NCI-H345 treated with DMSO at 0.1 percent for 48 hours (cell line): ENCODE measurements around the gene LLCFC1.

ENCODE experiments used
- DNase-seq: peaks from one replicate; lab custom pipeline; 2025; ENCODE audit not compliant: unreplicated experiment; lab: John Stamatoyannopoulos, UW

Gene LLCFC1

GRCh38 chr7:142940966-142941535, 1.8 kb downstream of the LLCFC1 start:
- no peak for DNase-seq

DNA sequence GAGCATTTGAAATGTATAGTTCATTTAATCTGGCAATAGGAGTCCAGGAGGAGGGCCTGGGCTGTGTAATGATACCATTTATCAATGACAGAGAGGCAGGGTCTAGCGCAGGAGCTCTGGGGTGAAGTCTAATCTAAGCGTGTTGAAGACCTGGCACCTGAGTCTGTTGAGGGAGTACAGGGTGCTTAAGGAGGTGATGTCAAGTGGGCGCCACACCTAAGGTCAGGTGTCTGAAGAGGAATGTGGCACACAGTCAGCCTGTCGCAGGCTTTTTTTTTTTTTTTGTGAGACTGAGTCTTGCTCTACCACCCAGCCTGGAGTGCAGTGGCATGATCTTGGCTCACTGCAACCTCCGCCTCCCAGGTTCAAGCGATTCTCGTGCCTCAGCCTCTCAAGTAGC, 2.3 kb downstream of the LLCFC1 start:
- DNase-seq, result no peak

DNA sequence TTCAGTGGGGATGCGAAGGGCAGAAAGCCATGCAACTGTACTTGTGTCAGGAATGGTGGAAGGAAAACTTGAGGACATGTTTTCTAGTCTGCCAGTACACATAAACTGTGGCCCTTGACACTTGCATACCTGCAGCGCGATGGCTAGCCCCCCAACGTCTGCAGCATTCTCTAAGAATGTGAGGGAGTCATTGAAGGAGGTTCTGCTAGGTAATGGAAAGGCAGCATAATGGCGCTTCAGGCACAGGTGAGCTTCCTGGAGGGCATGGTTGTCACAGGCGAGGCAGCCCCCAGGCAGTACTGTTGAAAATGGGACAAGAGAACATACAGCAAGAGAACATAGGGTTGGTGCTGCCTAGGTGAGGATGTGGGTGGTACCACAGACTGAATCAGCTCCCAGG, 3.5 kb downstream of the LLCFC1 start:
- DNase-seq, result no peak

DNA sequence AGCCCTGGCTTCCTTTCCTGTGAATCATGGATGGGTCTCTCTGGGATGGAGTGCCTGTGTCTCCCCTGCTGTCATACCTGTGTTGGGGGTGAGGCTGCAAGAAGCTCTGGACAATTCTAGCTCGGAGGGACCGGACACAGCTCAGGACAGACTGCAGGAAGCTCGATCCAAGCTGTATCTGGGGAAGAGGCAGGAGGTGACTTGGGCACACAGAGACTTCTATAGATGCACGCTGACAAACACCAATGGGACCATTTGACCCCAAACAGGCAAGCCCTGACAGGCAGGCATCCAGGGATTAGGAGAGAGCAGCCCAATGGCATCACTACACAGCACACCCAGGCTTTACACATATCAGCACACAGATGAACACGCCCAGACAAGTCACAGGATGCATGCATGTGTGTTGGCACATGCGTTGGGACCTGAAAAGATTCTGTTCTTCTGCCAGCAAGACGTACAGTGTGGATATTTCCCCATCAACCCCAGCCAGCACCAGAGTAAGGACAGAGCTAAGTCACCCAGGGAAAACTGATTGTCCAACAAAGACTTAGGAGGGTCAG, 4.5 kb downstream of the LLCFC1 start:
- no peak for DNase-seq

DNA sequence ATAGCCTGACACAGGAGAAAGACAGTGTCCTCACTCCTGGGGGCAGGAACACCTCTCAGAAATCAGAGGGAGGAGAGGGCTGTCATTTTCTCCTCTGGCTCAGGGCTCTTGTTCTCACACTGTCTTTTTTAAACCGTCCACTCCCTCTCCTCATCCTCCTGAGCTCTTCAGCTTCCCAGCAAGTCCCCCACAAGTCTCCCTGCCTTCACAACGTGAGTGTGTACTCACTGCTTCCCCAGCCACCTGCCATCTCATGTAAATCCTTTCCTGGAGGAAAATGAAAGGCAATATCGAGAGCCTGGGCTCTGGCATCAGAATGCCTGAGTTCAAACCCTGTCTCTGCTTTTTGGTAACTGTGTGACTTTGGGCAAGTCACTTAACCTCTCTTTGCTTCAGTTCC, 5.7 kb downstream of the LLCFC1 start:
- no peak for DNase-seq

GRCh38 chr7:142948603-142949002, 9.3 kb downstream of the LLCFC1 start:
- DNase-seq, result no peak

DNA sequence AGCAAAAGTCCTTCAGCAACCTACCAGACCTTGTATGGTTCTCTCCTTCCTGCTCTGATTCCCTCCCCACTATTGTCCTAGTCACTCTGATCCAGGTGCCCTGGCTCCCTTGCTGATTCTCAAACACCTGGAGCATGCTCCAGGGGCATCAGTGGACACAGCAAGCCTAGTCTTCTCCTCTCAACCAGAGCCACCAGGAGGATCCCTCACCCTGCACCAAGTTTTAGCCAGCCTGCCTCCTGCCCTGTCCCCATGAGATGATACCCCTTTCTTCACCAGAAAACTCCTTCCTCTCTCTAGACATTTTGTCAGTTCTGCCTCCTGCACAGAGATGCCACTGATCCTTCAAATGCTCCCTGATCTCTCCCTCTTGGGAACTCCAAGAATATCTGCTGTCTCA, 11.0 kb downstream of the LLCFC1 start:
- no peak for DNase-seq

DNA sequence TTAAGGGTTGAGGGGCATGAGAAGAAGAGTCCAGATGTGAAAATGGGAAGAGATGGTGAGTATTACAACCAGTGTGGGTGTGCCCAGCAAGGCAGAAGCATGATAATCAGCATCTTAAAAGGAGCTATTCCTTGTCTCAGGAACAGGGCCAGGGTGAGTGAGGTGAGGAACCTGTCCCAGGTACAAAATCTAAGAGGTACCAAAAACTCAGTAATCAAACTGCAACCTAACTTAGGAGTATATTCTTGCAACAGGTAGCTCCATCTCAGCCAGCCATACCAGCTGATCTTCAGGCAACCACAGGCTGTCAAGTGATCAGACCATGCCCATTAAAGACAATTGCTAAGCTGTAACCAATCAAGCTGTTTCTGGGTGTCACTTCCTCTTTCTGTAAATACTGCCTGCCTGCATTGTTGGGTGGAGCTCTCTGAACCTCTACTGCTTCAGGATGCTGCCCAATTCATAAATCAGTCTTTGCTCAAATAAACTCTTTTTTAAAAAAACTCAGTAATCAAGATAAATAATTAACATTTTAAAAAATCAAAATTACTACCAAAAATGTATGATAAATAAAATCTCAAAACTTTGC, 15.5 kb downstream of the LLCFC1 start:
- DNase-seq, result no peak

GRCh38 chr7:142956951-142957623, 17.8 kb downstream of the LLCFC1 start:
- DNase-seq, result no peak

GRCh38 chr7:142957723-142958122, 18.4 kb downstream of the LLCFC1 start:
- DNase-seq, result no peak

- no peak for DNase-seq
Observed at GRCh38 chr7:142959202-142959601, 19.9 kb downstream of the LLCFC1 start.

DNA sequence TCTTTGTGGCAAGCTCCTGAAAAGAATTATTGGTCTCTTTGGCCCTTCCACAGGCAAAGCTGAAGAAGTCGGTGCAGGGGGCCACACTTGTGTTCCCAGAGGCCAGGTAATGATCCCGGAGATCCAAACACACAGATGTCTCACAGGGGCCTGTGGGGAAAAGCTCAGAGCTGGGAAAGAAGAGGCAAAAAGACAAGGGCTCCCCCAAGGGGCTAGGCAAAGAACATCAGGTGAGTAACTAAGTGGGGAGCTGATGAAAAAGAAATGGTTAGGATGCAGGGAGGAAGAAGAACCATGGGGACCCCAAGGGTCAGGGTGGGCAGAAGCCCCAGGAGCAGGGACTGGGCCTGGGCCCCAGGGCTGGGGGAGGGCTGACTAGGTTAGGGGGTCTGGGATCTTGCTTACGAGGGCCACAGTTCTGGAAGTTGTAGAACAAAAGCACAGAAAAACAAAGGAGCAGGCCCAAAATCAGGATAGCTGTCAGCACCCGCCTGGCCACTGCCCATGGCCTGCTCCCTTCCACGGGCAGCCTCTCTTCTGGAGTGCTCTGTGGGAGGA, 21.8 kb downstream of the LLCFC1 start:
- no peak for DNase-seq

GRCh38 chr7:142961595-142961972, 22.3 kb downstream of the LLCFC1 start:
- DNase-seq, result no peak

- no peak for DNase-seq
Observed at GRCh38 chr7:142961973-142962926, 23.0 kb downstream of the LLCFC1 start, which contains the start of gene KEL. Gene KEL (minus strand): TSS chr7:142962363. CDS start chr7:142962206, 157 bp downstream.

DNA sequence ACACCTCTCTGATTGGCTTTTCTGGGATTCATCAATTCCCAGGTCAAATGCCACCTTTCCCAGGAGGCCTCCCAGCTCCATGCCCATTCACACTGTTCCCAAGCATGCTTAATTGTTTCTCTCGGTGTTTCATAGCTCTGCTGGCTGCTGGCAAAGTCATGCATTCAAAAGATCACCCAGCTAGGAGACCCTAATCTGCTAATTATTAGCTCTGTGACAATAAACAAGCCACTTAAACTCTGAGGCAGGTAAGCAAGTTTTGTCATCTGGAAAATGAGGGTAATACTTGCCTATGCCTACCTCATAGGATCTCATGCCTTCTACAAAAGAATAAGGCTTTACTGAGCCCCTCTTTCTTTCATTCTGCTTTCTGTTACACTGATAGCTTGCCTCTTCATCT, 23.7 kb downstream of the LLCFC1 start:
- DNase-seq, result no peak

DNA sequence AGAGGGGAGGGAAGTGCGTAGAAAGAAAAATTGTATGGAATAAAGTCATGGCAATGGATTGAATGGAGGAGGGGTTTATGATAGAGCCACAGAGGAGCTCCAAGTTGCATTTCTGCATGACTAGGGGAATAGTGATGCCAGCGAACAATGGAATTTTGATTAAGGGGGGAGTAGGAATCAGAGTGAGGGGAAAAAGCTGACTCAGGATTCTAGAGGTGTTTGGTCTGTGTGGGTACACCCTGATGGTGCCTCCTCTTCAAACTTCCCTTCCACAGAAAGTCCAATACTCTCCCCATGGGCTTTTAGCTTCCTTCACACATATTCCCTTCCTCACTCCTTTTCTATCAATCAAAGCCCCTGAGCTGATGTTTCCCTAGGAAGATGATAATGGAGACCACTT, 24.7 kb downstream of the LLCFC1 start:
- no peak for DNase-seq

GRCh38 chr7:142964502-142965246, 25.4 kb downstream of the LLCFC1 start:
- no peak for DNase-seq

GRCh38 chr7:142968229-142968628, 28.9 kb downstream of the LLCFC1 start:
- no peak for DNase-seq

GRCh38 chr7:142969183-142969582, 29.9 kb downstream of the LLCFC1 start:
- DNase-seq, result no peak

DNA sequence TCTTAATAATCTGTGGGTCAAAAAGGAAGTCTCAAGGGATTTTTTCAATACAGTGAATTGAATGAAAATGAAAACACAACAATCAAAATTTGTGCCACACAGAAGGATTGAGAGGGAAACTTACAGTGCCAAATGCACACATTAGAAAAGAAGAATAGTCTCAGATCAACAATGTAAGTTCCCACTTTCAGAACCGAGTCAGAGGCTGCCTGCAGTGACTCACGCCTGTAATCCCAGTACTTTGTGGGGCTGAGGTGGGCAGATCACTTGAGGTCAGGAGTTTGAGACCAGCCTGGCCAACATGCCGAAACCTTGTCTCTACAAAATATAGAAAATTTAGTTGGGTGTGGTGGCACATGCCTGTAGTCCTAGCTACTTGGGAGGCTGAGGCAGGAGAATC, 35.3 kb downstream of the LLCFC1 start:
- DNase-seq, result no peak
